Muscle layer of colon (tissue), 2 donors: ENCODE data around the gene AGMO.
"Not testable (repeated sequence)": the region's sequence is repeated elsewhere in the genome, so short reads cannot be mapped to it uniquely, and the experiment has no call there.

Experiments used
- H3K27ac ChIP-seq: one replicate; pipeline ENCODE4 v1.7.0; 2013; ENCODE audit warnings: low read depth, mild to moderate bottlenecking, low read length, moderate library complexity
- H3K27me3 ChIP-seq, 2 donors: one replicate each; pipeline ENCODE4 v1.7.0; 2013; ENCODE audit warnings: low read length in 2 of 2, mild to moderate bottlenecking in 2 of 2; ENCODE audit not compliant: insufficient read depth in 2 of 2, control insufficient read depth in 1 of 2
- H3K36me3 ChIP-seq: one replicate; pipeline ENCODE4 v1.7.0; 2013; ENCODE audit warnings: mild to moderate bottlenecking, low read length; ENCODE audit not compliant: insufficient read depth
- H3K4me1 ChIP-seq: one replicate; pipeline ENCODE4 v1.7.0; 2013; ENCODE audit warnings: mild to moderate bottlenecking, low read length; ENCODE audit not compliant: insufficient read depth
- H3K4me3 ChIP-seq, 2 donors: one replicate each; pipeline ENCODE4 v1.7.0; 2013; ENCODE audit warnings: low read length in 2 of 2, low read depth in 1 of 2, mild to moderate bottlenecking in 1 of 2, moderate library complexity in 1 of 2
- H3K9ac ChIP-seq: one replicate; pipeline ENCODE4 v1.7.0; 2013; ENCODE audit warnings: low read length
- H3K9me3 ChIP-seq: one replicate; pipeline ENCODE4 v1.7.0; 2013; ENCODE audit warnings: mild to moderate bottlenecking, low read length
- donor health status: abdominal sarcoma.
- donor health status: Adenocarcinoma of cecum.

Gene AGMO

GRCh38 chr7:15559416-15559928 is 2.3 kb downstream of the AGMO start:
- no peak overlapping the region for H3K27ac ChIP-seq

GRCh38 chr7:15558756-15559155 is 3.1 kb downstream of the AGMO start:
- Histone ChIP-seq H3K36me3 (no peaks in the 10 kb centered on the region), H3K9me3 (no peaks in the 10 kb centered on the region), H3K4me3 (no peak overlapping the region), H3K9ac (no peak overlapping the region), H3K27ac (no peak overlapping the region), H3K27me3 (no peaks in the 10 kb centered on the region), H3K4me1 (no peaks in the 10 kb centered on the region)

More at GRCh38 chr7:15559416-15559928, 2.3 kb downstream of the AGMO start:
- H3K4me3 ChIP-seq: no peak overlapping the region
- H3K4me1 ChIP-seq: no peaks in the 10 kb centered on the region
- no peaks in the 10 kb centered on the region for H3K27me3 ChIP-seq
- no peaks in the 10 kb centered on the region for H3K36me3 ChIP-seq
- no peaks in the 10 kb centered on the region for H3K9me3 ChIP-seq
- no peak overlapping the region for H3K9ac ChIP-seq

- H3K4me1 ChIP-seq: no peaks in the 10 kb centered on the region
- H3K27ac ChIP-seq: no peak overlapping the region
- no peaks in the 10 kb centered on the region for H3K27me3 ChIP-seq
- no peaks in the 10 kb centered on the region for H3K36me3 ChIP-seq
- no peak overlapping the region for H3K4me3 ChIP-seq
- no peaks in the 10 kb centered on the region for H3K9me3 ChIP-seq
- H3K9ac ChIP-seq: no peak overlapping the region
These were observed 4.1 kb downstream of the AGMO start for GRCh38 chr7:15557686-15558085.

GRCh38 chr7:15557186-15557585 is 4.6 kb downstream of the AGMO start:
- H3K36me3 ChIP-seq: no peaks in the 10 kb centered on the region
- H3K4me3 ChIP-seq: no peak overlapping the region
- no peaks in the 10 kb centered on the region for H3K9me3 ChIP-seq
- H3K27ac ChIP-seq: no peak overlapping the region
- H3K9ac ChIP-seq: no peak overlapping the region
- H3K27me3 ChIP-seq: no peaks in the 10 kb centered on the region
- H3K4me1 ChIP-seq: no peaks in the 10 kb centered on the region

- Histone ChIP-seq H3K36me3 (no peaks in the 10 kb centered on the region), H3K27me3 (no peaks in the 10 kb centered on the region), H3K4me3 (no peak overlapping the region), H3K9ac (no peak overlapping the region), H3K4me1 (no peaks in the 10 kb centered on the region), H3K27ac (no peak overlapping the region), H3K9me3 (no peaks in the 10 kb centered on the region)
These were observed 5.3 kb downstream of the AGMO start for GRCh38 chr7:15556339-15557105.

- H3K27me3 ChIP-seq: no peaks in the 10 kb centered on the region
- no peaks in the 10 kb centered on the region for H3K36me3 ChIP-seq
- H3K27ac ChIP-seq: no peak overlapping the region
- H3K4me1 ChIP-seq: no peaks in the 10 kb centered on the region
- H3K4me3 ChIP-seq: no peak overlapping the region
- no peak overlapping the region for H3K9ac ChIP-seq
- H3K9me3 ChIP-seq: no peaks in the 10 kb centered on the region
These were observed 6.4 kb downstream of the AGMO start for GRCh38 chr7:15555381-15555859.

GRCh38 chr7:15554744-15555143 is 7.1 kb downstream of the AGMO start:
- Histone ChIP-seq H3K9ac (no peak overlapping the region), H3K9me3 (no peaks in the 10 kb centered on the region), H3K27me3 (no peaks in the 10 kb centered on the region), H3K27ac (no peak overlapping the region), H3K4me3 (no peak overlapping the region), H3K4me1 (no peaks in the 10 kb centered on the region), H3K36me3 (no peaks in the 10 kb centered on the region)

GRCh38 chr7:15554081-15554480 is 7.7 kb downstream of the AGMO start:
- no peak overlapping the region for H3K9ac ChIP-seq

GRCh38 chr7:15547320-15547719 is 14.5 kb downstream of the AGMO start:
- H3K36me3 ChIP-seq, H3K9me3 ChIP-seq, H3K27me3 ChIP-seq, H3K4me1 ChIP-seq, H3K4me3 ChIP-seq, H3K9ac ChIP-seq, H3K27ac ChIP-seq: not testable (repeated sequence)

More at GRCh38 chr7:15554081-15554480, 7.7 kb downstream of the AGMO start:
- Histone ChIP-seq H3K4me1 (no peaks in the 10 kb centered on the region), H3K27ac (no peak overlapping the region), H3K9me3 (no peaks in the 10 kb centered on the region), H3K27me3 (no peaks in the 10 kb centered on the region), H3K36me3 (no peaks in the 10 kb centered on the region), H3K4me3 (no peak overlapping the region)

- Histone ChIP-seq H3K4me3 (no peak overlapping the region), H3K36me3 (no peaks in the 10 kb centered on the region)
These were observed 15.5 kb downstream of the AGMO start for GRCh38 chr7:15546272-15546792.

GRCh38 chr7:15544050-15544449 is 17.8 kb downstream of the AGMO start:
- no peaks in the 10 kb centered on the region for H3K36me3 ChIP-seq
- H3K9ac ChIP-seq: no peak overlapping the region
- no peak overlapping the region for H3K4me3 ChIP-seq
- peaks cover 6% of the 10 kb centered on the region for H3K9me3 ChIP-seq
- H3K27me3 ChIP-seq: no peaks in the 10 kb centered on the region
- no peak overlapping the region for H3K27ac ChIP-seq
- no peaks in the 10 kb centered on the region for H3K4me1 ChIP-seq

More at GRCh38 chr7:15546272-15546792, 15.5 kb downstream of the AGMO start:
- H3K27me3 ChIP-seq: no peaks in the 10 kb centered on the region
- H3K9ac ChIP-seq: no peak overlapping the region
- no peaks in the 10 kb centered on the region for H3K4me1 ChIP-seq
- no peak overlapping the region for H3K27ac ChIP-seq
- H3K9me3 ChIP-seq: no peaks in the 10 kb centered on the region
